HCT116 (cell line): ENCODE data around the gene OR1N1.

Experiments used
- CTCF ChIP-seq, 3 experiments: fragments of 200-600 bp in 1 of 3; sonication (generic) in 1 of 3; IDR thresholded peaks in 2 of 3; conservative IDR thresholded peaks in 1 of 3; 2 replicates each; pipeline ENCODE4 v1.5.1; 2012 to 2017; ENCODE audit warnings: low read depth in 2 of 3, low read length in 2 of 3, antibody characterized with exemption in 1 of 3, borderline replicate concordance in 1 of 3, control low read depth in 1 of 3, mild to moderate bottlenecking in 1 of 3, mixed read lengths in 1 of 3, mixed run types in 1 of 3, moderate library complexity in 1 of 3; ENCODE audit not compliant: insufficient read depth in 1 of 3
- EZH2 ChIP-seq: fragments of 200-600 bp; sonication (generic); IDR thresholded peaks from 2 replicates; pipeline ENCODE4 v1.6.1; 2017; ENCODE audit warnings: antibody characterized with exemption, mixed run types

GRCh38 chr9:122527193-122527592, at the start of gene OR1N1:
- no peak for TF ChIP-seq EZH2
- TF ChIP-seq CTCF (IDR thresholded peaks at IDR 0.05 in 2 of 3, conservative IDR thresholded peaks at IDR 0.05 in 1 of 3; ENCODE audit: borderline replicate concordance in 1 of 3, insufficient read depth in 1 of 3, low read depth in 2 of 3, low read length in 2 of 3): no peak
